ENCODE data around the gene LRRC59.

The LRRC59 gene

DNA sequence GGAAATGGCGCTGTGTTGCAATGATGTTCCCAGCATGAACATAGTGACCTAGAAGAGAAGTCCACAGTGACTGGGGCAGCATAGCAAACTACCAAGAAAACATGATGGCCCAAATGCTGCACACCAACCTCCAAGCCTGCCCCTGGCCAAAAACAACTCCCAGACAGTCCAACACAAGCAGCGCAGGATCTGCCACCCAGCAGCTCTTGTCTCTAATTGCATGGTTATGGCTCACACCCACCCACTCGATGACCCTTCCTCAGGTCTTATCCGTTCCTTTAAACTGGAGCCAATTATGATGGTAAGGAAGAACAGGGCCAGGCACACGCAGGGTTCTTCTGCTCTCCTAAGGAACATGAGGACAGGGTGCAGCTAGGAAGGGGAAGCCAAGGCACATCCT, 27.3 kb downstream of the LRRC59 start:
- no peak for DNase-seq (ENCODE audit: low read depth in 1 of 2, low spot score in 1 of 2)
- Histone ChIP-seq H3K4me3 (replicated peaks; ENCODE audit: insufficient read depth, low read length) (no peak overlapping the region), H3K27ac (replicated peaks) (no peak overlapping the region), H3K27me3 (ENCODE audit: insufficient read depth, poor library complexity, severe bottlenecking) (no peaks in the 10 kb centered on the region)
- TF ChIP-seq GABPA (IDR thresholded peaks at IDR 0.05; ENCODE audit: low read depth), result no peak
- TF ChIP-seq, protein P1, sequence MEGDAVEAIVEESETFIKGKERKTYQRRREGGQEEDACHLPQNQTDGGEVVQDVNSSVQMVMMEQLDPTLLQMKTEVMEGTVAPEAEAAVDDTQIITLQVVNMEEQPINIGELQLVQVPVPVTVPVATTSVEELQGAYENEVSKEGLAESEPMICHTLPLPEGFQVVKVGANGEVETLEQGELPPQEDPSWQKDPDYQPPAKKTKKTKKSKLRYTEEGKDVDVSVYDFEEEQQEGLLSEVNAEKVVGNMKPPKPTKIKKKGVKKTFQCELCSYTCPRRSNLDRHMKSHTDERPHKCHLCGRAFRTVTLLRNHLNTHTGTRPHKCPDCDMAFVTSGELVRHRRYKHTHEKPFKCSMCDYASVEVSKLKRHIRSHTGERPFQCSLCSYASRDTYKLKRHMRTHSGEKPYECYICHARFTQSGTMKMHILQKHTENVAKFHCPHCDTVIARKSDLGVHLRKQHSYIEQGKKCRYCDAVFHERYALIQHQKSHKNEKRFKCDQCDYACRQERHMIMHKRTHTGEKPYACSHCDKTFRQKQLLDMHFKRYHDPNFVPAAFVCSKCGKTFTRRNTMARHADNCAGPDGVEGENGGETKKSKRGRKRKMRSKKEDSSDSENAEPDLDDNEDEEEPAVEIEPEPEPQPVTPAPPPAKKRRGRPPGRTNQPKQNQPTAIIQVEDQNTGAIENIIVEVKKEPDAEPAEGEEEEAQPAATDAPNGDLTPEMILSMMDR (IDR thresholded peaks at IDR 0.05; ENCODE audit: insufficient read depth, low read length), result no peak

DNA sequence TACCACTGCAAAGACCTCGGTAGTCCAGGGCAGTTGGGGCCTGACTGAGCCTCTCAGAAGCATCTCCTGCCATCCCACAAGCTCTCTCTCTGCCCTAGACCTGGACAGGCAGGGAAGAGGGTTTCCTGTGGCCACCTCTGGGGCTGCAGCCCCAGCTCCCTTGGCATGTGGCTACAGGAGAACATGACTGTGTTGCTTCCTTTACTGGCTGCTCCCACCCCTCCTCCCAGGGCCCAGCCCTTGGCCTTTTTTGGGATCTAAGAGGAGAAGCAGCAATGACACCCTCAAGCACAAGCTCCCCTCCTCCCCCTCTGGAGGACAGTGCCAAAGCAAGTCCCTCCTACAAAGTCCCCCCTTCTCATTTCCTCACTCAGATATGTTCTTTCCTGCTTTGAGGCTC, 29.9 kb downstream of the LRRC59 start:
- no peak overlapping the region for H3K4me3 ChIP-seq (replicated peaks; ENCODE audit: insufficient read depth, low read length)
- no peak overlapping the region for H3K27ac ChIP-seq (replicated peaks)
- TF ChIP-seq, protein P2, sequence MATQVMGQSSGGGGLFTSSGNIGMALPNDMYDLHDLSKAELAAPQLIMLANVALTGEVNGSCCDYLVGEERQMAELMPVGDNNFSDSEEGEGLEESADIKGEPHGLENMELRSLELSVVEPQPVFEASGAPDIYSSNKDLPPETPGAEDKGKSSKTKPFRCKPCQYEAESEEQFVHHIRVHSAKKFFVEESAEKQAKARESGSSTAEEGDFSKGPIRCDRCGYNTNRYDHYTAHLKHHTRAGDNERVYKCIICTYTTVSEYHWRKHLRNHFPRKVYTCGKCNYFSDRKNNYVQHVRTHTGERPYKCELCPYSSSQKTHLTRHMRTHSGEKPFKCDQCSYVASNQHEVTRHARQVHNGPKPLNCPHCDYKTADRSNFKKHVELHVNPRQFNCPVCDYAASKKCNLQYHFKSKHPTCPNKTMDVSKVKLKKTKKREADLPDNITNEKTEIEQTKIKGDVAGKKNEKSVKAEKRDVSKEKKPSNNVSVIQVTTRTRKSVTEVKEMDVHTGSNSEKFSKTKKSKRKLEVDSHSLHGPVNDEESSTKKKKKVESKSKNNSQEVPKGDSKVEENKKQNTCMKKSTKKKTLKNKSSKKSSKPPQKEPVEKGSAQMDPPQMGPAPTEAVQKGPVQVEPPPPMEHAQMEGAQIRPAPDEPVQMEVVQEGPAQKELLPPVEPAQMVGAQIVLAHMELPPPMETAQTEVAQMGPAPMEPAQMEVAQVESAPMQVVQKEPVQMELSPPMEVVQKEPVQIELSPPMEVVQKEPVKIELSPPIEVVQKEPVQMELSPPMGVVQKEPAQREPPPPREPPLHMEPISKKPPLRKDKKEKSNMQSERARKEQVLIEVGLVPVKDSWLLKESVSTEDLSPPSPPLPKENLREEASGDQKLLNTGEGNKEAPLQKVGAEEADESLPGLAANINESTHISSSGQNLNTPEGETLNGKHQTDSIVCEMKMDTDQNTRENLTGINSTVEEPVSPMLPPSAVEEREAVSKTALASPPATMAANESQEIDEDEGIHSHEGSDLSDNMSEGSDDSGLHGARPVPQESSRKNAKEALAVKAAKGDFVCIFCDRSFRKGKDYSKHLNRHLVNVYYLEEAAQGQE (IDR thresholded peaks at IDR 0.05; ENCODE audit: insufficient replicate concordance, low read depth), result no peak
- no peak for TF ChIP-seq GABPA (IDR thresholded peaks at IDR 0.05; ENCODE audit: low read depth)
- H3K27me3 ChIP-seq (ENCODE audit: insufficient read depth, poor library complexity, severe bottlenecking), result no peaks in the 10 kb centered on the region
- DNase-seq (ENCODE audit: low read depth in 1 of 2, low spot score in 1 of 2), result no peak

DNA sequence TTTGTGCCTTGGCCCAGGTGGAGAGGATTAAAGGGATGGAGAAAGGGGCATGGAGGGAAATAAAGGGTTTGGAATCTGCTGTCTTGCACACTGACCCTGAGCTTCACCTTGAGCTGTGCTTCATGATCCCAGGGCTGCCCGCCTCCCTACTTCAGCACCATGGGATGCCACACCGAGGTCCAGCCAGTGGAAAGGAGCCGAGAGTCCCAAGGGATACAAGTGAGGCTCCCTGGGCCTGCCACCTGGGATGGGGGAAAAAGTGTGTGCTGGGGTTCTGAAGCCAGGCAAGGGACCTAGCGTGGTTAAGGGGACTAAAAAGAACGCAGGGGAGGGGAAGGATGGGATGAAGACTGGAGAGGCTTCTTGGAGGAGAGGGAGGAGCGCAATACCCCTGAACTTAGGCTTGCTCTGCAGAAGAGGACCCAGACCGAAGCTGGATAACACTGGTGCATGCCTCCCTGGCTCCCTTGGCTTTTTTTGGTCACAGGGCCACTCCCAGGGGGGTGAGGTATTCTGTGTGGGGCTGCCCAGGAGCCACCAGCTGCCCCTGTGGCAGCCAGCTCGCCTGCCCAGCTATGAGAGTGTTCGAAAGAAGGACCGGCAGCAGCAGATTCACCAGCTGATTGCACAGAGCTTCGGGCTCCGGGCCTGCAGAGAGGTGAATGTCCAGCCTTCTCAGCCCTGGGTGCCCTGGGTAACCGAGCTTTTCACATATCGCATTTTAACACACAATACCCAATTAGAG, 31.5 kb downstream of the LRRC59 start:
- no peak overlapping the region for H3K4me3 ChIP-seq (replicated peaks; ENCODE audit: insufficient read depth, low read length)
- H3K27ac ChIP-seq (replicated peaks), result no peak overlapping the region
- TF ChIP-seq POLR2AphosphoS5 (IDR thresholded peaks at IDR 0.05; ENCODE audit: low read depth) (no peak), SPI1 (IDR thresholded peaks at IDR 0.05; ENCODE audit: borderline replicate concordance, low read depth) (no peak), GABPA (IDR thresholded peaks at IDR 0.05; ENCODE audit: low read depth) (no peak)
- TF ChIP-seq, protein P2 (IDR thresholded peaks at IDR 0.05; ENCODE audit: insufficient replicate concordance, low read depth), result no peak
- TF ChIP-seq, protein P1 (IDR thresholded peaks at IDR 0.05; ENCODE audit: insufficient read depth, low read length), result no peak
- no peaks in the 10 kb centered on the region for H3K27me3 ChIP-seq (ENCODE audit: insufficient read depth, poor library complexity, severe bottlenecking)
- DNase-seq (ENCODE audit: low read depth in 1 of 2, low spot score in 1 of 2), result no peak

DNA sequence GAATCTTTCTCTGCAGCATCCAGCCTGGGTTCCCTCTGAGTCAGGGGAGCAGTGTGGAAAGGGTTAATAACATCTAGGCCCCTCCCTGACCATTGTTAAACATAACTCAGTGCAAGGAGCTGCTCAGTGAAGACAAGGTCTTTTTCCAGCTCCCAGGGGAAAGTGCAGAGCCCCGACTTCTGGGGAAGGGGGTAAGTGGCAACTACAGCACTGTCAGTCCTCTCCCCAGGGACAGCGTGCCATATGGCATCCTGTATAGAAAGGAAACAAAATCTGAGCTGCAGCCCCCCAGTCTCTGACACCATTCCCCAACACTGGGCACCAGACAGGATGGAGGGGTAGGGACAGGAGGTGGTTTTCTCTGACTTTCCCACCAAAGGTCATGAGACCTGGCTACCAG, 32.2 kb downstream of the LRRC59 start:
- no peak for TF ChIP-seq SPI1 (IDR thresholded peaks at IDR 0.05; ENCODE audit: borderline replicate concordance, low read depth)
- no peak for TF ChIP-seq GABPA (IDR thresholded peaks at IDR 0.05; ENCODE audit: low read depth)
- TF ChIP-seq, protein P1 (IDR thresholded peaks at IDR 0.05; ENCODE audit: insufficient read depth, low read length), result no peak
- no peak for TF ChIP-seq POLR2AphosphoS5 (IDR thresholded peaks at IDR 0.05; ENCODE audit: low read depth)
- TF ChIP-seq, protein P2 (IDR thresholded peaks at IDR 0.05; ENCODE audit: insufficient replicate concordance, low read depth), result no peak
- no peak for DNase-seq (ENCODE audit: low read depth in 1 of 2, low spot score in 1 of 2)
- no peaks in the 10 kb centered on the region for H3K27me3 ChIP-seq (ENCODE audit: insufficient read depth, poor library complexity, severe bottlenecking)
- H3K27ac ChIP-seq (replicated peaks), result no peak overlapping the region
- H3K4me3 ChIP-seq (replicated peaks; ENCODE audit: insufficient read depth, low read length), result no peak overlapping the region

All from HL-60 (cell line).